ENCODE results near the gene RPS6KC1. TPM values are rescaled to one million over a fixed set of nuclear protein-coding genes. Genes with fewer than 3 reads are reported as not detected.
"Not testable (repeated sequence)": the region's sequence is repeated elsewhere in the genome, so short reads cannot be mapped to it uniquely, and the experiment has no call there.

The RPS6KC1 gene
- polyA plus RNA-seq, 4 donors = 5.7 to 11.1 (median 5.8) TPM

DNA sequence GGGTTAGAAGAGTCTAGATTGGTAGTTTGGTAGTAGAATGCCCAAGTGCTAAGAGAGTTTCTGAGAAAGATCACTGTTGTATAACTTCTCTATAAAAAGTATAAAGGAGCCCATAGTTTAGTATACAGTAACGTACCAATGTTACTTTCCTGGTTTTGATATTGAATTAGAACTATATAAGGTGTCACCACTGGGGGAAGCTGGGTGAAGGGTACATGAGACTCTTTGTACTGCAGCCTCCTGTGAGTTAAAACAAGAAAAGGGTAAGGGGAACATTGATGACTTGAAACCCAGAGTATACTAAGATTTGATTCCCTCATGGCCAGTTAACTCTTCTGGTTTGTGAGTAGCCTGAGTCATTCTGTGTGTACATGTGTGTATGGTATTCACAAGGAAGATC, 129.8 kb downstream of the RPS6KC1 start:
- H3K27ac ChIP-seq (ENCODE audit: low read depth in 1 of 3, low read length in 2 of 3) = no peak overlapping the region
- H3K9me3 ChIP-seq (ENCODE audit: control insufficient read depth in 2 of 2, insufficient read depth in 1 of 2, low read depth in 1 of 2, low read length in 1 of 2) = peaks cover 0 to 6% of the 10 kb centered on the region in 2 donors
- 97 to 100% (median 97%) methylated on average over 1 of the region's 1 CpG for WGBS, 3 donors
- no peak for FAIRE-seq
- peaks cover 0 to 8% (median 4%) of the 10 kb centered on the region in 3 donors for H3K36me3 ChIP-seq (ENCODE audit: control insufficient read depth in 3 of 3, insufficient read depth in 2 of 3, low read depth in 1 of 3, low read length in 3 of 3)
- H3K27me3 ChIP-seq (ENCODE audit: control insufficient read depth in 3 of 3, insufficient read depth in 3 of 3, low read length in 3 of 3) = no peaks in the 10 kb centered on the region
- no peaks in the 10 kb centered on the region for H3K4me1 ChIP-seq (ENCODE audit: control insufficient read depth in 3 of 3, insufficient read depth in 2 of 3, low read depth in 1 of 3, low read length in 2 of 3)
- H3K4me3 ChIP-seq (ENCODE audit: low read depth in 1 of 3, low read length in 3 of 3) = no peak overlapping the region
- DNase-seq = no peak

GRCh38 chr1:213183036-213183672, 132.1 kb downstream of the RPS6KC1 start:
- peaks cover 2 to 6% (median 3%) of the 10 kb centered on the region in 3 donors for H3K36me3 ChIP-seq (ENCODE audit: control insufficient read depth in 3 of 3, insufficient read depth in 2 of 3, low read depth in 1 of 3, low read length in 3 of 3)
- no peak for FAIRE-seq
- no peaks in the 10 kb centered on the region for H3K27me3 ChIP-seq (ENCODE audit: control insufficient read depth in 3 of 3, insufficient read depth in 3 of 3, low read length in 3 of 3)
- H3K4me1 ChIP-seq (ENCODE audit: control insufficient read depth in 3 of 3, insufficient read depth in 2 of 3, low read depth in 1 of 3, low read length in 2 of 3) = no peaks in the 10 kb centered on the region
- no peak for DNase-seq
- 68 to 74% (median 72%) methylated on average over 3 of the region's 3 CpGs for WGBS, 3 donors
- no peak overlapping the region for H3K27ac ChIP-seq (ENCODE audit: low read depth in 1 of 3, low read length in 2 of 3)
- no peak overlapping the region for H3K4me3 ChIP-seq (ENCODE audit: low read depth in 1 of 3, low read length in 3 of 3)
- H3K9me3 ChIP-seq (ENCODE audit: control insufficient read depth in 2 of 2, insufficient read depth in 1 of 2, low read depth in 1 of 2, low read length in 1 of 2) = peaks cover 2 to 17% of the 10 kb centered on the region in 2 donors

GRCh38 chr1:213186168-213186567, 135.1 kb downstream of the RPS6KC1 start:
- Histone ChIP-seq H3K36me3 (ENCODE audit: control insufficient read depth in 3 of 3, insufficient read depth in 2 of 3, low read depth in 1 of 3, low read length in 3 of 3) (peaks cover 2 to 5% (median 3%) of the 10 kb centered on the region in 3 donors), H3K27ac (ENCODE audit: low read depth in 1 of 3, low read length in 2 of 3) (no peak overlapping the region), H3K9me3 (ENCODE audit: control insufficient read depth in 2 of 2, insufficient read depth in 1 of 2, low read depth in 1 of 2, low read length in 1 of 2) (peaks cover 2 to 20% of the 10 kb centered on the region in 2 donors), H3K27me3 (ENCODE audit: control insufficient read depth in 3 of 3, insufficient read depth in 3 of 3, low read length in 3 of 3) (no peaks in the 10 kb centered on the region), H3K4me3 (ENCODE audit: low read depth in 1 of 3, low read length in 3 of 3) (no peak overlapping the region), H3K4me1 (ENCODE audit: control insufficient read depth in 3 of 3, insufficient read depth in 2 of 3, low read depth in 1 of 3, low read length in 2 of 3) (no peaks in the 10 kb centered on the region)
- FAIRE-seq (no peak), DNase-seq (peak in 1 of 2 donors; percentile 14)
- 90 to 96% (median 93%) methylated on average over 2 of the region's 2 CpGs for WGBS, 3 donors

DNA sequence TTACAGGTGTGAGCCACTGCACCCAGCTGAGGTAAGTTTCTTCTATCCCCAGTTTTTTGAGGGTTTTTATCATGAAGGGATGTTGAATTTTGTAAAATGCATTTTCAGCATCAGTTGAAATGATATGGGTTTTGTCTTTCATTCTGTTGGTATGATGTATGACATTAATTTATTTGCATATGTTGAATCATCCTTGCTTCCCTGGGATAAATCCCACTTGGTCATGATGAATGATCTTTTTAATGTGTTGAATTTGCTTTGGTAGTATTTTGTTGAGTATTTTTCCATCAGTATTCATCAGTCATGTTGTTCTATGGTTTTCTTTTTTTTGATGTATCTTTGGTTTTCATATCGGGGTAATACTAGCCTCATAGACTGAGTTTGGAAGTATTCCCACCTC, 141.0 kb downstream of the RPS6KC1 start:
- H3K36me3 ChIP-seq (ENCODE audit: control insufficient read depth in 3 of 3, insufficient read depth in 2 of 3, low read depth in 1 of 3, low read length in 3 of 3) = peaks cover 0 to 7% (median 3%) of the 10 kb centered on the region in 3 donors
- DNase-seq = no peak
- H3K9me3 ChIP-seq (ENCODE audit: control insufficient read depth in 2 of 2, insufficient read depth in 1 of 2, low read depth in 1 of 2, low read length in 1 of 2) = peaks cover 0 to 24% of the 10 kb centered on the region in 2 donors
- H3K27ac ChIP-seq (ENCODE audit: low read depth in 1 of 3, low read length in 2 of 3) = no peak overlapping the region
- FAIRE-seq = no peak
- no peaks in the 10 kb centered on the region for H3K27me3 ChIP-seq (ENCODE audit: control insufficient read depth in 3 of 3, insufficient read depth in 3 of 3, low read length in 3 of 3)
- H3K4me1 ChIP-seq (ENCODE audit: control insufficient read depth in 3 of 3, insufficient read depth in 2 of 3, low read depth in 1 of 3, low read length in 2 of 3) = no peaks in the 10 kb centered on the region
- H3K4me3 ChIP-seq (ENCODE audit: low read depth in 1 of 3, low read length in 3 of 3) = no peak overlapping the region
- WGBS, 3 donors = 95 to 100% (median 98%) methylated on average over 1 of the region's 1 CpG

GRCh38 chr1:213194383-213194782, 143.3 kb downstream of the RPS6KC1 start:
- FAIRE-seq (no peak), DNase-seq (no peak)
- Histone ChIP-seq H3K9me3 (ENCODE audit: control insufficient read depth in 2 of 2, insufficient read depth in 1 of 2, low read depth in 1 of 2, low read length in 1 of 2) (peaks cover 0 to 19% of the 10 kb centered on the region in 2 donors), H3K4me3 (ENCODE audit: low read depth in 1 of 3, low read length in 3 of 3) (no peak overlapping the region), H3K27me3 (ENCODE audit: control insufficient read depth in 3 of 3, insufficient read depth in 3 of 3, low read length in 3 of 3) (no peaks in the 10 kb centered on the region), H3K27ac (ENCODE audit: low read depth in 1 of 3, low read length in 2 of 3) (no peak overlapping the region), H3K4me1 (ENCODE audit: control insufficient read depth in 3 of 3, insufficient read depth in 2 of 3, low read depth in 1 of 3, low read length in 2 of 3) (no peaks in the 10 kb centered on the region), H3K36me3 (ENCODE audit: control insufficient read depth in 3 of 3, insufficient read depth in 2 of 3, low read depth in 1 of 3, low read length in 3 of 3) (peaks cover 0 to 4% (median 3%) of the 10 kb centered on the region in 3 donors)
- WGBS, 3 donors = 94 to 97% (median 94%) methylated on average over 5 of the region's 5 CpGs

- Histone ChIP-seq H3K27ac (ENCODE audit: low read depth in 1 of 3, low read length in 2 of 3) (no peak overlapping the region), H3K36me3 (ENCODE audit: control insufficient read depth in 3 of 3, insufficient read depth in 2 of 3, low read depth in 1 of 3, low read length in 3 of 3) (peaks cover 0 to 6% (median 4%) of the 10 kb centered on the region in 3 donors), H3K4me3 (ENCODE audit: low read depth in 1 of 3, low read length in 3 of 3) (no peak overlapping the region), H3K9me3 (ENCODE audit: control insufficient read depth in 2 of 2, insufficient read depth in 1 of 2, low read depth in 1 of 2, low read length in 1 of 2) (peaks cover 0 to 20% of the 10 kb centered on the region in 2 donors), H3K4me1 (ENCODE audit: control insufficient read depth in 3 of 3, insufficient read depth in 2 of 3, low read depth in 1 of 3, low read length in 2 of 3) (no peaks in the 10 kb centered on the region), H3K27me3 (ENCODE audit: control insufficient read depth in 3 of 3, insufficient read depth in 3 of 3, low read length in 3 of 3) (no peaks in the 10 kb centered on the region)
- FAIRE-seq = no peak
- no peak for DNase-seq
Measured at GRCh38 chr1:213194855-213195254, 143.8 kb downstream of the RPS6KC1 start.

DNA sequence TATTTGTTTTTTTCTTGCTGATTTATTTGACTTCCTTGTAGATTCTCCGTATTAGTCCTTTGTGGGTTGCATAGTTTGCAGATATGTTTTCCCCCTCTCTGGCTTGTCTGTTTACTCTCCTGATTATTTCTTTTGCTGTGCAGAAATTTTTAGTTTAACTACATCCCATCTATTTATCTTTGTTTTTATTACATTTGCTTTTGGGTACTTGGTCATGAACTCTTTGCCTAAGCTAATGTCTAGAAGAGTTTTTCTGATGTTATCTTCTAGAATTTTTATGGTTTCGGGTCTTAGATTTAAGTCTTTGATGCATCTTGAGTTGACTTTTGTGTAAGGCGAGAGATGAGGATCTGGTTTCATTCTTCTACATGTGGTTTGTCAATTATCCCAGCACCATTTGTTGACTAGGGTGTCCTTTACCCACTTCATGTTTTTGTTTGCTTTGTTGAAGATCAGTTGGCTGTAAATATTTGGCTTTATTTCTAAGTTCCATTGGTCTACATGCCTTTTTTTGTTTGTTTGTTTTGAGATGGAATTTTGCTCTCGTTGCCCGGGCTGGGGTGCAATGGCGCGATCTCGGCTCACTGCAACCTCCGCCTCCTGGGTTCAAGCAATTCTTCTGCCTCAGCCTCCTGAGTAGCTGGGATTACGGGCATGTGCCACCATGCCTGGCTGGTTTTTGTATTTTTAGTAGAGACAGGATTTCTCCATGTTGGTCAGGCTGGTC, 145.4 kb downstream of the RPS6KC1 start:
- FAIRE-seq; DNase-seq; H3K27ac ChIP-seq (ENCODE audit: low read depth in 1 of 3, low read length in 2 of 3); H3K4me1 ChIP-seq (ENCODE audit: control insufficient read depth in 3 of 3, insufficient read depth in 2 of 3, low read depth in 1 of 3, low read length in 2 of 3); H3K27me3 ChIP-seq (ENCODE audit: control insufficient read depth in 3 of 3, insufficient read depth in 3 of 3, low read length in 3 of 3); H3K4me3 ChIP-seq (ENCODE audit: low read depth in 1 of 3, low read length in 3 of 3); H3K36me3 ChIP-seq (ENCODE audit: control insufficient read depth in 3 of 3, insufficient read depth in 2 of 3, low read depth in 1 of 3, low read length in 3 of 3): not testable (repeated sequence)
- WGBS, 3 donors = 93 to 96% (median 94%) methylated on average over 10 of the region's 10 CpGs
- peaks cover 0 to 20% of the 10 kb centered on the region in 2 donors for H3K9me3 ChIP-seq (ENCODE audit: control insufficient read depth in 2 of 2, insufficient read depth in 1 of 2, low read depth in 1 of 2, low read length in 1 of 2)

- no peak for FAIRE-seq
- Histone ChIP-seq H3K27ac (ENCODE audit: low read depth in 1 of 3, low read length in 2 of 3) (no peak overlapping the region), H3K4me1 (ENCODE audit: control insufficient read depth in 3 of 3, insufficient read depth in 2 of 3, low read depth in 1 of 3, low read length in 2 of 3) (no peaks in the 10 kb centered on the region), H3K9me3 (ENCODE audit: control insufficient read depth in 2 of 2, insufficient read depth in 1 of 2, low read depth in 1 of 2, low read length in 1 of 2) (peaks cover 0 to 9% of the 10 kb centered on the region in 2 donors), H3K4me3 (ENCODE audit: low read depth in 1 of 3, low read length in 3 of 3) (no peak overlapping the region), H3K36me3 (ENCODE audit: control insufficient read depth in 3 of 3, insufficient read depth in 2 of 3, low read depth in 1 of 3, low read length in 3 of 3) (peaks cover 0 to 6% (median 5%) of the 10 kb centered on the region in 3 donors), H3K27me3 (ENCODE audit: control insufficient read depth in 3 of 3, insufficient read depth in 3 of 3, low read length in 3 of 3) (no peaks in the 10 kb centered on the region)
- WGBS, 3 donors = 97 to 100% (median 100%) methylated on average over 3 of the region's 3 CpGs
- DNase-seq = no peak
Measured at GRCh38 chr1:213200630-213201029, 149.6 kb downstream of the RPS6KC1 start.
